ENCODE results near the gene MRPL40. TPM values are rescaled to one million over a fixed set of nuclear protein-coding genes. Genes with fewer than 3 reads are reported as not detected.

MRPL40 gene
- total and polyA plus RNA-seq, 8 donors, result 10.4 to 32.0 (median 14.8) TPM

DNA sequence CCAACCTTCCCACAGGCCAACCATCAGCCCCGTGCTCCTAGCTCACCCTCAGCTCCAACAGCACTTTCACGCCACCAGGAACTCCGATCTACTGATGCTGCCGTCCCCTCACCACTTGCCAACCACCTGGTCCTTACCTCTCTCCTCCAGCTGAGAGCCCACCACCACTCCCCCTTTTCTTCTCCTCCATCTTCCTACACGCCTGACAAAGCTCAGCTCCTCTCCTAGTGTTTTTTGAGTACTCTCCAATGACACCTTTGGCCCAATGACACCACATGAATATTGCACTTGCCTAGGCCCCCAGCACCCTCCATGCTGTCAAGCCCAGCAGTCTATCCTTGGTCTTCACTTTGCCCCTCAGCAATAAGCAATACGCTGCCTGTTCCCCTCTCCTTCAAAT lies 31.5 kb upstream of the MRPL40 start:
- Histone ChIP-seq H3K4me1 (peaks cover 0 to 5% (median 0%) of the 10 kb centered on the region in 3 donors), H3K27ac (no peak overlapping the region), H3K27me3 (no peaks in the 10 kb centered on the region), H3K4me3 (no peak overlapping the region), H3K9me3 (no peaks in the 10 kb centered on the region), H3K36me3 (peaks cover 0 to 17% (median 0%) of the 10 kb centered on the region in 3 donors)
- no peak for DNase-seq
- ATAC-seq, result no peak
- FAIRE-seq, result no peak
- WGBS, 2 donors, result 94 to 97% methylated on average over 6 of the region's 6 CpGs
- intact Hi-C loops (cut with DNase I), result no loop called here
- TF ChIP-seq, protein P1, sequence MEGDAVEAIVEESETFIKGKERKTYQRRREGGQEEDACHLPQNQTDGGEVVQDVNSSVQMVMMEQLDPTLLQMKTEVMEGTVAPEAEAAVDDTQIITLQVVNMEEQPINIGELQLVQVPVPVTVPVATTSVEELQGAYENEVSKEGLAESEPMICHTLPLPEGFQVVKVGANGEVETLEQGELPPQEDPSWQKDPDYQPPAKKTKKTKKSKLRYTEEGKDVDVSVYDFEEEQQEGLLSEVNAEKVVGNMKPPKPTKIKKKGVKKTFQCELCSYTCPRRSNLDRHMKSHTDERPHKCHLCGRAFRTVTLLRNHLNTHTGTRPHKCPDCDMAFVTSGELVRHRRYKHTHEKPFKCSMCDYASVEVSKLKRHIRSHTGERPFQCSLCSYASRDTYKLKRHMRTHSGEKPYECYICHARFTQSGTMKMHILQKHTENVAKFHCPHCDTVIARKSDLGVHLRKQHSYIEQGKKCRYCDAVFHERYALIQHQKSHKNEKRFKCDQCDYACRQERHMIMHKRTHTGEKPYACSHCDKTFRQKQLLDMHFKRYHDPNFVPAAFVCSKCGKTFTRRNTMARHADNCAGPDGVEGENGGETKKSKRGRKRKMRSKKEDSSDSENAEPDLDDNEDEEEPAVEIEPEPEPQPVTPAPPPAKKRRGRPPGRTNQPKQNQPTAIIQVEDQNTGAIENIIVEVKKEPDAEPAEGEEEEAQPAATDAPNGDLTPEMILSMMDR (IDR thresholded peaks at IDR 0.05), result no peak

DNA sequence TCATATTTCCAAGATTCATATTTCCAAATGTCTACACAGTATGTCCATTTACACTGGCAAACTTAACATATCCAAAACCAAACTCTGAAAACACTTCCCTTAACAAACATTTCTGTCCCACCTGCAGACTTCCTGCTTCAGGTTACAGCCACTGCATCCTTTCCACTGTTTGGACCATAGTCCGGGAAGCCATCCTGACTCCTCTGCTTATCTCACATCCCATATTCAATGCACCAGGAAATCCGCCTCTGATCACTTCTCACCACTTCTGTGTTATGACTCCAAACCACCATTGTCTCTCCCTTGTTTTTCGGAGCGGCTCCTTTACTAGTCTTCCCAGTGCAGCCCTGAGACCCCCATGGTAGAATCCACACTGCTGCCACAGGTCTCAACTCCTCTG lies 30.9 kb upstream of the MRPL40 start:
- no peak for ATAC-seq
- Histone ChIP-seq H3K9me3 (no peaks in the 10 kb centered on the region), H3K27ac (no peak overlapping the region), H3K4me3 (no peak overlapping the region), H3K4me1 (peaks cover 0 to 6% (median 0%) of the 10 kb centered on the region in 3 donors), H3K27me3 (no peaks in the 10 kb centered on the region), H3K36me3 (peaks cover 0 to 16% (median 0%) of the 10 kb centered on the region in 3 donors)
- 95% methylated on average over 4 of the region's 4 CpGs for WGBS, 2 donors
- no peak for DNase-seq
- intact Hi-C loops (cut with DNase I), result no loop called here
- TF ChIP-seq, protein P1 (IDR thresholded peaks at IDR 0.05), result no peak
- no peak for FAIRE-seq

DNA sequence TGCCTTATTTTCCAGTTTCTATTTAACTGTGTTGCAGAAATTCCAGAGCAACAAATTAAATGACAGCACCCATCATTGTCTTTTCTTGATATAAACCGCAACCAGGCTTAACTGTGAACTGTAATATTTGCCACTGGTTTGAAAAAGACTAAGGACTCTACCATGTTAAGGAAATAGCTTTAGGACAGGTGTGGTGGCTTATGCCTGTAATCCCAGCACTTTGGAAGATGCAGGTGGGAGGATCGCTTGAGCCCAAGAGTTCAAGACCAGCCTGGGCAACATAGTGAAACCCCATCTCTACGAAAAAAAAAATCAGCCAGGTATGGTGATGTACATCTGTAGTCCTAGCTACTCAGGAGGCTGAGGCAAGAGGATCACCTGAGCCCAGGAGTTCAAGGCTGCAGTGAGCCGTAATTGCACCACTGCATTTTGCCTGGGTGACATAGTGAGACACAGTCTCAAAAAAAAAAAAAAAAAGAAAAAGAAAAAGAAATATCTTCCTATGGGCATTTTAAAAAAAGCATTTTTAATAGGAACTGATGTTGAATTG lies 29.6 kb upstream of the MRPL40 start:
- no peaks in the 10 kb centered on the region for H3K9me3 ChIP-seq
- FAIRE-seq (no peak), DNase-seq (no peak), ATAC-seq (no peak)
- H3K27ac ChIP-seq, result no peak overlapping the region
- H3K4me3 ChIP-seq, result no peak overlapping the region
- peaks cover 0 to 6% (median 0%) of the 10 kb centered on the region in 3 donors for H3K4me1 ChIP-seq
- WGBS, 2 donors, result 97% methylated on average over 4 of the region's 4 CpGs
- peaks cover 0 to 13% (median 0%) of the 10 kb centered on the region in 3 donors for H3K36me3 ChIP-seq
- intact Hi-C loops (cut with DNase I), result no loop called here
- no peaks in the 10 kb centered on the region for H3K27me3 ChIP-seq
- TF ChIP-seq, protein P1 (IDR thresholded peaks at IDR 0.05), result no peak

DNA sequence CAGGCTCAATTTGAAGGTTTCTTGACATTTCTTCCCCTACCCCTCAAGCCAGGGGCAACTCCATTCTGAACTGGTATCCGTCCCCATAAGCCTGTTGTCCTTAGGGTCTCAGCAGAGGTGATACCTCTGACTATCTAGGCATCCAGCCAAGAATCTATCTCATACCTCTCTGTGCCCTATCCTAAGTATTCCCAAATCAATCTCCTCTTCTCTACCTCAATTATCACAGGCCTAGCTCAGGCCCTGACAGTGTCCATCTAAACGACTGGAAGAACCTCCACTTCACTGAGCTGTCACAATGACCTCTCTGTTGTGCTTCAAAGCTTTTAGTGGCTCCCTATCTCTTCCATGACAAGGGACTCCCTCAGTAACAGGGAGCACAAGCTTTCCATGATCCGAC lies 27.7 kb upstream of the MRPL40 start:
- Histone ChIP-seq H3K4me3 (no peak overlapping the region), H3K4me1 (peaks cover 0 to 6% (median 0%) of the 10 kb centered on the region in 3 donors), H3K27ac (no peak overlapping the region), H3K36me3 (peaks cover 0 to 6% (median 0%) of the 10 kb centered on the region in 3 donors), H3K9me3 (no peaks in the 10 kb centered on the region), H3K27me3 (no peaks in the 10 kb centered on the region)
- ATAC-seq, result no peak
- WGBS, 2 donors, result 83 to 86% methylated on average over 3 of the region's 3 CpGs
- FAIRE-seq, result no peak
- DNase-seq, result no peak
- TF ChIP-seq, protein P1 (IDR thresholded peaks at IDR 0.05), result no peak
- intact Hi-C loops (cut with DNase I), result no loop called here

DNA sequence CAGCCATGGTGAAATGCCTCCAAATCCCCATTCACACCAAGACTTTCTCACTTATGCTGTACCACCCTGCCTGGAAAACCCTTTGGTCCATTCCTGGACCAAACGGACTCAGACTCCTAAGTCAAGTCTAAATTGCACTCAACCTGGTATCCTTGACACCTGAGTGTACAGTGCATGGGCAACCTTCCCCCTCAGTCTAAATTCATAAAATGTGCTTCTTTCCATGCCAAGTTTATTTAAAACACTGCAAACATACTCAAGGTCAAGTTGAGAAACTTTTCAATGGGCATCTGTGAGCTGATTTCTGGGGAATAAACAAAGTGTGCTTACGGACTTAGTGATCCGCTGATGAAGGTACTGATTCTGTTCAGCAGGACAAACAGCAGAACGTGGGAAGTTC lies 27.2 kb upstream of the MRPL40 start:
- DNase-seq, result no peak
- Histone ChIP-seq H3K4me3 (no peak overlapping the region), H3K27me3 (no peaks in the 10 kb centered on the region), H3K36me3 (peaks cover 0 to 6% (median 0%) of the 10 kb centered on the region in 3 donors), H3K27ac (no peak overlapping the region), H3K4me1 (peaks cover 0 to 6% (median 0%) of the 10 kb centered on the region in 3 donors), H3K9me3 (no peaks in the 10 kb centered on the region)
- WGBS, 2 donors, result 36 to 40% methylated on average over 4 of the region's 4 CpGs
- FAIRE-seq, result no peak
- TF ChIP-seq, protein P1 (IDR thresholded peaks at IDR 0.05), result no peak
- intact Hi-C loops (cut with DNase I), result no loop called here
- ATAC-seq, result peak; percentile 32 to 81 (median 66)
